Uterus (tissue), 2 donors: Measurements from ENCODE around the gene CHGA.

Experiments
- POLR2A ChIP-seq, 2 donors: fragments of 450-650 bp; IDR thresholded peaks; one replicate each; pipeline ENCODE4 v1.6.1; 2016; ENCODE audit warnings: antibody characterized with exemption in 2 of 2, mild to moderate bottlenecking in 1 of 2, moderate library complexity in 1 of 2
- TF ChIP-seq, protein P1 (sequence below), 4 experiments: fragments of 200-600 bp in 2 of 4; fragments of 450-650 bp in 2 of 4; sonication (generic) in 2 of 4; IDR thresholded peaks; one replicate each; pipeline ENCODE4 v1.5.1; 2016 to 2019; ENCODE audit warnings: antibody characterized with exemption in 4 of 4, mild to moderate bottlenecking in 2 of 4, moderate library complexity in 1 of 4

DNA sequence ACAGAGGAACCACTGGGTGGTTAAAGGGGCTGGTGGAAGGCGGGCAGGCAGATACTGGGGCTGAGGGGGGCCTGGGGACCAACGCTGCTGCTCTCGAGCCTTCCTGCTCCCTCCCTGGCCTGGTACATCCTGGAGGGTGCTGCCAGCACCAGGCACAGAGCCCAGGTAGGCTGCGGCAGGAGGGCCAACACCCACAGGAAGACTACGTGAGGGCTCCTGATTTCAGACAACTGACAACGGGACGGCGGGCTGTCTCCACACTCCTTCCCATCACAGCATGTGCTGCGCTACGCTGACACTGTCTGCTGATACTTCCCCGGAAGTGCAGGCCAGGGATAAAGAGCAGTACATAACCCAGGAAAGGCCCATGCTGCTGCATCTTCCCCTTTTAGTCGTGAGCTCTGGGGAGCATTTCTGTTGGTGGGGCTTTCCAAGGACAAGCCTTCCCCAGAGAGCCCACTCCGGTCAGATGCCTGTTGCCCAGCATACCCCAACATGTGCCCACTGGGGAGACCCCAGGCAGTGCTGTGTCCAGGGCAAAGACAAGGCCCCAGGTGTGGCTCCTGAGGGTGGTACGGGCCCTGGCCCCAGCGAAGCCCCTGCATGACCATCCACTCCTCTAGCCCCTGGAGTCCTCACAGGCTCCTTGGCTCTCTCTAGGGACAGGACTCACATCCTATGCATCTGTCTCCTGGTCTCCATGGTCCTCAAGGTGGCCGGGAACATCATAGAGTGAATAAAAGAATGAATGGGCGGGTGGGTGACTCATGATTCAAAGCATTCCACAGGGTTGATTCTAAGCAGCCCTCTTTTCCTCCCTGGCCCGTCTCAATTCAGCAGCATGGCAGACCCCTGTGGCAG, 38.0 kb downstream of the CHGA start:
- TF ChIP-seq, protein P1, sequence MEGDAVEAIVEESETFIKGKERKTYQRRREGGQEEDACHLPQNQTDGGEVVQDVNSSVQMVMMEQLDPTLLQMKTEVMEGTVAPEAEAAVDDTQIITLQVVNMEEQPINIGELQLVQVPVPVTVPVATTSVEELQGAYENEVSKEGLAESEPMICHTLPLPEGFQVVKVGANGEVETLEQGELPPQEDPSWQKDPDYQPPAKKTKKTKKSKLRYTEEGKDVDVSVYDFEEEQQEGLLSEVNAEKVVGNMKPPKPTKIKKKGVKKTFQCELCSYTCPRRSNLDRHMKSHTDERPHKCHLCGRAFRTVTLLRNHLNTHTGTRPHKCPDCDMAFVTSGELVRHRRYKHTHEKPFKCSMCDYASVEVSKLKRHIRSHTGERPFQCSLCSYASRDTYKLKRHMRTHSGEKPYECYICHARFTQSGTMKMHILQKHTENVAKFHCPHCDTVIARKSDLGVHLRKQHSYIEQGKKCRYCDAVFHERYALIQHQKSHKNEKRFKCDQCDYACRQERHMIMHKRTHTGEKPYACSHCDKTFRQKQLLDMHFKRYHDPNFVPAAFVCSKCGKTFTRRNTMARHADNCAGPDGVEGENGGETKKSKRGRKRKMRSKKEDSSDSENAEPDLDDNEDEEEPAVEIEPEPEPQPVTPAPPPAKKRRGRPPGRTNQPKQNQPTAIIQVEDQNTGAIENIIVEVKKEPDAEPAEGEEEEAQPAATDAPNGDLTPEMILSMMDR (IDR thresholded peaks at IDR 0.05): no peak
- TF ChIP-seq POLR2A (IDR thresholded peaks at IDR 0.05): no peak
